Epithelial cell of proximal tubule (primary cell): ENCODE results near the gene RARRES2. TPM values are rescaled to one million over a fixed set of nuclear protein-coding genes. Genes with fewer than 3 reads are reported as not detected.
"Not testable (repeated sequence)": the region's sequence is repeated elsewhere in the genome, so short reads cannot be mapped to it uniquely, and the experiment has no call there.

Source experiments
- DNase-seq: peaks from one replicate; pipeline ENCODE4 v3.0.0-alpha.2; 2011; ENCODE audit warnings: low read depth
- H3K4me3 ChIP-seq: 2 replicates; pipeline ENCODE4 v1.5.1; 2011; ENCODE audit warnings: low read depth, mild to moderate bottlenecking, low read length
- total RNA-seq: library from RNA; depleted of rRNA; stranded (reverse); fragments of >200 nt; gene quantifications from 2 replicates; pipeline ENCODE4 v1.2.3, GENCODE V29; 2015
- TF ChIP-seq, protein P1 (sequence below): conservative IDR thresholded peaks from 2 replicates; pipeline ENCODE4 v1.5.1; 2012; ENCODE audit warnings: low read depth, mild to moderate bottlenecking, low read length

Gene RARRES2
- total RNA-seq, 1 donor from 2014 or later = 9.1 TPM

DNA sequence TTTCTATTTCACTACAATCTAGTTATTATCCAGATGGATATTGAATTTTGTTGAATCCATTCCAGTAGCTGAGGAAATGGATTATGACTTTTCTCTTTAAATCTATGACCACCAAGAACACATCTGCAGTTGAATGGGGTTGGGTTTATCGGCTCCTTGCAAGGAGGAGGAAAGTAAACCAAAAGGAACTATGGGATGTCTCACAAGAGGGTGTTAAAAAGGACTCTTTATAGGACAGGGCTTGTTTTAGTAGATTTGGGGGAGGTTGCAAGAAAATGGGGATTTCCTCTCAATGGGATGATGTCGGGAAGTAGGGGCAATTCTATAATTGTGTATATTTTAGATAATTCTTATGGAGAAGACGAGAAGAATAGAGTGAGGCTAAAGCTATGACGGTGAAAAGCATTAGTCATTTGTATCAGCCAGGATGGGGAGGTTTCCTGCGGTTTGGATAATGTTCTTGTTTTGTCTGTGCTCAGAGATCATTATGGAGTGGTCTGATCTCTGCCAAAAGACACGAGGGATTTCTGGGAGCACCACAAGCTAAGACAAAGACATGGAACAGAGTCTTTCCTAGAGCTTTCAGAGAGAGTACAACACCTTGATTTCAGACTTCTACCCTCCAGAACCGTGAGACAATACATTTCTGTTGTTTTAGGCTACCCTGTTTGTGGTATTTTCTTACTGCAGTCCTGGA, 23.5 kb downstream of the RARRES2 start:
- DNase-seq = no peak
- TF ChIP-seq, protein P1, sequence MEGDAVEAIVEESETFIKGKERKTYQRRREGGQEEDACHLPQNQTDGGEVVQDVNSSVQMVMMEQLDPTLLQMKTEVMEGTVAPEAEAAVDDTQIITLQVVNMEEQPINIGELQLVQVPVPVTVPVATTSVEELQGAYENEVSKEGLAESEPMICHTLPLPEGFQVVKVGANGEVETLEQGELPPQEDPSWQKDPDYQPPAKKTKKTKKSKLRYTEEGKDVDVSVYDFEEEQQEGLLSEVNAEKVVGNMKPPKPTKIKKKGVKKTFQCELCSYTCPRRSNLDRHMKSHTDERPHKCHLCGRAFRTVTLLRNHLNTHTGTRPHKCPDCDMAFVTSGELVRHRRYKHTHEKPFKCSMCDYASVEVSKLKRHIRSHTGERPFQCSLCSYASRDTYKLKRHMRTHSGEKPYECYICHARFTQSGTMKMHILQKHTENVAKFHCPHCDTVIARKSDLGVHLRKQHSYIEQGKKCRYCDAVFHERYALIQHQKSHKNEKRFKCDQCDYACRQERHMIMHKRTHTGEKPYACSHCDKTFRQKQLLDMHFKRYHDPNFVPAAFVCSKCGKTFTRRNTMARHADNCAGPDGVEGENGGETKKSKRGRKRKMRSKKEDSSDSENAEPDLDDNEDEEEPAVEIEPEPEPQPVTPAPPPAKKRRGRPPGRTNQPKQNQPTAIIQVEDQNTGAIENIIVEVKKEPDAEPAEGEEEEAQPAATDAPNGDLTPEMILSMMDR = no peak
- no peak overlapping the region for H3K4me3 ChIP-seq

DNA sequence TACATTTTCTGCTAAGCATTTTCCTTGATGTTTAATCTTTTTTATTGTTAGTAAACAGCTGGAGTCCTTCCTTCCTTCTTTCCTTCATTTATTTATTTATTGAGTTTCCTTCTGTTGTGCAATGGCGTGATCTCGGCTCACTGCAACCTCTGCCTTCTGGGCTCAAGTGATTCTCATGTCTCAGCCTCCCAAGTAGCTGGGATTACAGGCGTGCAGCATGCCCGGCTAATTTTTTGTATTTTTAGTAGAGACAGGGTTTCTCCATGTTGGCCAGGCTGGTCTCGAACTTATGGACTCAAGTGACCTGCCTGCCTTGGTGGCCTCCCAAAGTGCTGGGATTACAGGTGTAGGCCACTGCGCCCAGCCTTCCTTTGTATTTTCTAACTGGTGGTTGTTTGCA, 24.4 kb downstream of the RARRES2 start:
- not testable (repeated sequence) for DNase-seq, H3K4me3 ChIP-seq

DNA sequence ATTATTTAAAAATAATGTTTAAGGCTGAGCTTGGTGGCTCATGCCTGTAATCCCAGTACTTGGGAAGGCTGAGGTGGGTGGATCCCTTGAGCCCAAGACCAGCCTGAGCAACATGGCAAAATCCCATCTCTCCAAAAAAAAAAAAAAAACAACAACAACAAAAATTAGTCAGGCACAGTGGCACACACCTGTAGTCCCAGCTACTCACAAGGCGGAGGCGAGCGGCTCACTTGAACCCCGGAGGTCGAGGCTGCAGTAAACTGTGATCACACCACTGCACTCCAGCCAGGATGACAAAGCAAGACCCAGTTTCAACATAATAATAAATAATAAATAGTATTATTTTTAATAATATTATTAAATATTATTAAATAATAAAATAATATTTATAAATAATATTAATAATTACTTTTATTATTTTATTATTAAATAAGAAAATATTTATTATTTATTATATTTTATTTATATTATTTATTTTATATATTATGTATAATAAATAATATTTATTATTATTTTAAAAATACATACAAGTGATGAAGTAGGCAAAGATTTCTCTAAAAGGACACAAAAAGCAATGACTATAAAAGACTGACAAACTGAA, 26.7 kb downstream of the RARRES2 start:
- TF ChIP-seq, protein P1 = no peak
- no peak for DNase-seq
- H3K4me3 ChIP-seq = no peak overlapping the region

DNA sequence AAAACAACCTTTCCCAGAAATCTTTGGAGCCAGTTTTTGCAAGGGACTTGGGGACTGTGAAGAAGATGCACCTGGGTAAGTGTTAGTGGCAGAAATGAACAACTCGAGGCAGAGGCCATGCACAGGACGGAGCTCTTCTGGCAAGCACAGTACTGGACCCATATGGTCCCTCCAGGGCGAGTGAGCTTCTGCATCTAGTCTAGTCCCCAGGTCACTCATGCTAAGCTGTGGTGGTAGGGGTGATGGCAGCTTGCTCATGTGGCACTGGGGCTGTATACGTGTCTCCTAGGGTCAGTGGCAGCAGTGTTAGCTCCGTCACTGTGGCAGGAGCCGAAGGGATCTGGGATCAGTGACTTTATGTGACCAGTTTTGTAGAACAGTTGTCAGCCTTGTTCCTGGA, 27.6 kb downstream of the RARRES2 start:
- no peak overlapping the region for H3K4me3 ChIP-seq
- no peak for DNase-seq
- TF ChIP-seq, protein P1 = no peak

DNA sequence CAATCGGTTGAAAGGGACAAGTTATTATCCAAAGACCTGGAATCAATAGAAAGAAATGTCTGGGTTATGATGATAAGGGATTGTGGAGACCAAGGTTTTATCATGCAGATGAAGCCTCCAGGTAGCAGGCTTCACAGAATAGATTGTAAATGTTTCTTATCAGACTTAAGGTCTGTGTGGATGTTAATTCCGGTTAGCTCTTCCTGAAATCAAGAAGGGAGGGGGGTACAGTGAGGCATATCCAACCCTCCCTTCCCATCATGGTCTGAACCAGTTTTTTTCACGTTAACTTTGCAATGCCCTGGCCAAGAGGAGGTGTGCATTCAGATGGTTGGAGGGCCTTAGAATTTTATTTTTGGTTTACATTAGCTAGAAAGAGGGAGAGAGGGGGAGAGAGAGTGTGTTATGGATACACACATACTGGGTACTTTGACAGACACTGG, 28.0 kb downstream of the RARRES2 start:
- no peak for DNase-seq
- TF ChIP-seq, protein P1 = no peak

DNA sequence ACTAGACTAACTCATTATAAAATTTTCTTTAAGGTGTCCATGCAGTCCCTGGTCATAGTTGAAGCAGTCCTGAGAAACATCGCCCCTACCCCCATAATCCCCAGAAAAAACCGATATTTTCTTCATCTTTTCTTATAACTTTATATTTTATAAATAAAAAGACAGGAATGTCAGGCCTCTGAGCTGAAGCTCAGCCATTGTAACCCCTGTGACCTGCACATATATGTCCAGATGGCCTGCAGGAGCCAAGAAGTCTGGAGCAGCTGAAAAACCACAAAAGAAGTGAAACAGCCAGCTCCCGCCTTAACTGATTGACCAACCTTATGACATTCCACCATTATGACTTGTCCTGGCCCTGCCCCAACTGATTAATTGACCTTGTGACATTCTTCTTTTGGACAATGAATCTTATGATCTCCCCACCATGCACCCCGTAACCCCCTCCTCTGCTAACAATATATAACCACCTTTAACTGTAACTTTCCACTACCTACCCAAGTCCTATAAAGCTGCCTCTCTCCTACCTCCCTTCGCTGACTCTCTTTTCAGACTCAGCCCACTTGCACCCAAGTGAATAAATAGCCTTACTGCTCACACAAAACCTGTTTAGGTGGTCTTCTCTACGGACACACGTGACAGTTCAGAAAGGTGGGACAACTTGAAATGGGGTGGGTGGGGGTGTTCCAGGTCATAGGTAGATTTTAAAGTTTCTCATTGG, 28.6 kb downstream of the RARRES2 start:
- peak; percentile 66 for DNase-seq
- not testable (repeated sequence) for H3K4me3 ChIP-seq

More for the DNA sequence above, 28.0 kb downstream of the RARRES2 start:
- no peak overlapping the region for H3K4me3 ChIP-seq

DNA sequence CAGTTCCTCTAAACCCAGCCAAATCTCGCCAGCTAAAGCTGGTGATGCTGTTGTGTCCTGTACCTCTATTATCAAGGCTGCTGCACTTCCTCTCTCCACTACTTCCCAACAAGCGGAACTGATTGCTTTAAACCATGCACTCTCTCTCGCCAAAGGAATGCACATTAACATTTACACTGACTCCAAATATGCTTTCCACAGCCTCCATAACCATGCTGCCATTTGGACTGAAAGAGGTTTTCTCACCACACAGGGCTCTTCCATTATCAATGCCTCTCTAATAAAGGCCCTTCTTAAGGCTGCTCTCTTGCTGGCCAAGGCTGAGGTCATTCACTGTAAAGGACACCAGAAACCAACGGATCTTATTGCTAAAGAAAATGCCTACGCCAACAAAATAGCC, 29.7 kb downstream of the RARRES2 start:
- DNase-seq = no peak
- TF ChIP-seq, protein P1 = no peak
- no peak overlapping the region for H3K4me3 ChIP-seq
